Measurements from ENCODE around the gene FOXP1. TPM values are rescaled to one million over a fixed set of nuclear protein-coding genes. Genes with fewer than 3 reads are reported as not detected.

Gene FOXP1
- total and polyA plus RNA-seq, 7 experiments from 2014 or later = 104 to 537 (median 444) TPM

DNA sequence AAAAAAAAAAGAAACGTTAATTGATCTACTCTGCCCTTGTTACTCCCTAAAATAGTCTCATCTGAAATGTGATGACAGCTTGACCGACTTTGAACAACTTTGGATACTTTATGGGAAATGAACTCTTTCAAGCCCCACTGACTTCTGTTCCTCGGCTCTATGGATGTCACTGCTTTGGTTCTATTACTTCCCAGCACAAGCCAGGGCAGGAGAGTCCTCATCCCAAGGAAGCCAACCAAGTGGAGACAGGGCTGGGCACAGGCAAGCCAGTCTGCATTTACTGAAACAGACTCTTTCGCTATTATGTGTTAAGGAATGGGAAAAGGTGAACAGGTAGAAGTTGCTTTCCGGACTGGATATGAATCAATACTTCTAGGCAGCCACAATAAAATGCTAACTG, 444.0 kb downstream of the FOXP1 start:
- Histone ChIP-seq H3K36me3 (ENCODE audit: control insufficient read depth in 2 of 3, insufficient read depth in 3 of 3, low read length in 3 of 3) (peaks cover 0 to 6% (median 5%) of the 10 kb centered on the region in 3 experiments), H3K4me3 (ENCODE audit: low read length) (no peak overlapping the region), H3K27ac (ENCODE audit: low read depth, low read length) (no peak overlapping the region), H3K9me3 (ENCODE audit: control insufficient read depth in 2 of 3, low read length in 3 of 3) (no peaks in the 10 kb centered on the region), H3K4me1 (ENCODE audit: control insufficient read depth in 2 of 2, insufficient read depth in 2 of 2, low read length in 2 of 2) (peaks cover 0 to 34% of the 10 kb centered on the region in 2 donors), H3K27me3 (ENCODE audit: control insufficient read depth in 2 of 2, insufficient read depth in 2 of 2, low read length in 2 of 2) (no peaks in the 10 kb centered on the region)
- intact Hi-C loops (cut with micrococcal nuclease) = loop anchor here in 1 of 2 donors (1.0 kb wide), 1 partner anchor 9 kb away; no protein-coding TSS in a partner anchor
- H3K9me3 Mint-ChIP-seq = no peaks in the 10 kb centered on the region
- H3K36me3 Mint-ChIP-seq = peaks cover 2 to 34% (median 23%) of the 10 kb centered on the region in 5 donors
- no peaks in the 10 kb centered on the region for H3K27me3 Mint-ChIP-seq
- DNase-seq (no peak), ATAC-seq (no peak)
- peak overlapping the region in 1 of 10 donors; percentile 20 for H3K4me3 Mint-ChIP-seq
- H3K27ac Mint-ChIP-seq = peak overlapping the region in 8 of 9 donors; percentile 47 to 94 (median 80)
- peaks cover 12 to 94% (median 86%) of the 10 kb centered on the region in 7 donors for H3K4me1 Mint-ChIP-seq
- ChIA-PET POLR2A (no interaction called here), CTCF (interaction anchor here (0.8 kb wide), 1 partner anchor 54 kb away, joined by 4 read pairs; no protein-coding TSS in a partner anchor)

DNA sequence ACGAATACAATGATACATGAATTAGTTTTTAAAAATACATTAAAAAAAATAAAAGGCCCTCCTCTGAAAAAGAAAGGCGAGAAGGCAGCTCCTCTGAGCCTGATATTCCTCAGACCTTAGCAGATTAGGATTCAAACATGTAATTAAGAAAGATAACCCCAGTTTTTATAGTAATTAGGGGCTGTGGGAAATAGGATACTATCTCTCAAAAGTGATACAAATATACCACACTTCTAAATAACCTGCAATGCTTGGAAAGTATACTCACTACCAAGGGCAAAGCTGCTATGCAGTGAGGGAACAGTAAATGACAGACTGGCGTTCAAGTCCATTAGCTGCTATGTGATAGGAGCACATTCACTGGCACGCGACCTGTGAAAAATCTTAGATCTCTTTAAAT, 445.1 kb downstream of the FOXP1 start:
- Histone ChIP-seq H3K27ac (ENCODE audit: low read depth, low read length) (no peak overlapping the region), H3K4me3 (ENCODE audit: low read length) (no peak overlapping the region), H3K27me3 (ENCODE audit: control insufficient read depth in 2 of 2, insufficient read depth in 2 of 2, low read length in 2 of 2) (no peaks in the 10 kb centered on the region), H3K4me1 (ENCODE audit: control insufficient read depth in 2 of 2, insufficient read depth in 2 of 2, low read length in 2 of 2) (peaks cover 0 to 43% of the 10 kb centered on the region in 2 donors), H3K9me3 (ENCODE audit: control insufficient read depth in 2 of 3, low read length in 3 of 3) (no peaks in the 10 kb centered on the region), H3K36me3 (ENCODE audit: control insufficient read depth in 2 of 3, insufficient read depth in 3 of 3, low read length in 3 of 3) (peaks cover 0 to 6% (median 5%) of the 10 kb centered on the region in 3 experiments)
- H3K27ac Mint-ChIP-seq = peak overlapping the region in 3 of 9 donors; percentile 33 to 98 (median 94)
- H3K4me3 Mint-ChIP-seq = no peak overlapping the region
- CTCF ChIA-PET = no interaction called here
- peaks cover 18 to 96% (median 88%) of the 10 kb centered on the region in 7 donors for H3K4me1 Mint-ChIP-seq
- H3K27me3 Mint-ChIP-seq = no peaks in the 10 kb centered on the region
- no peak for DNase-seq
- intact Hi-C loops (cut with micrococcal nuclease) = no loop called here
- no peak for ATAC-seq
- no peaks in the 10 kb centered on the region for H3K9me3 Mint-ChIP-seq
- POLR2A ChIA-PET = no interaction called here
- peaks cover 3 to 36% (median 18%) of the 10 kb centered on the region in 5 donors for H3K36me3 Mint-ChIP-seq

DNA sequence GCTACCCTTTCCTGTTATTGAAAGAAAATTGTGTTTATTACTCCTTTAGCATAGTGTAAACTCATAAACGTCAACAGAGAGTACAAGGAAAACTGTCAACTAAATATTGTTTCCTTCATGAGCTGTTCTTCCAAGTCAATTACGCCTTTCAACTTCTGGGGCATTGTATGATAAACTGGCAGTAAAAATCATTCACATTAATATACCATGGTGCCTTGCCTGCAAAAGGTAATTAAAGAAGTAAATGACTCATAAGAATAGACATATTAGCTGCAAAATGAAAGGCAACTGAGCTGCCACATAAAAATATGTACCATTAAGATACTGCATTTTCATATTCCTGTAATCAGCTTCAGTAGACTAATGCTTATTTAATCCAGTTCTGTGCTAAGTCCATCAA, 447.3 kb downstream of the FOXP1 start:
- H3K4me1 Mint-ChIP-seq = peaks cover 29 to 96% (median 89%) of the 10 kb centered on the region in 7 donors
- no peaks in the 10 kb centered on the region for H3K27me3 ChIP-seq (ENCODE audit: control insufficient read depth in 2 of 2, insufficient read depth in 2 of 2, low read length in 2 of 2)
- H3K4me3 Mint-ChIP-seq = peak overlapping the region in 2 of 10 donors; percentile 53 to 91
- ChIA-PET CTCF (no interaction called here), POLR2A (interaction anchor here (1.1 to 1.2 kb wide), 2 partner anchors 15 to 49 kb away, joined by 3 to 4 read pairs; no protein-coding TSS in a partner anchor)
- no peaks in the 10 kb centered on the region for H3K9me3 ChIP-seq (ENCODE audit: control insufficient read depth in 2 of 3, low read length in 3 of 3)
- ATAC-seq (no peak), DNase-seq (no peak)
- H3K4me3 ChIP-seq (ENCODE audit: low read length) = no peak overlapping the region
- H3K9me3 Mint-ChIP-seq = no peaks in the 10 kb centered on the region
- H3K27me3 Mint-ChIP-seq = no peaks in the 10 kb centered on the region
- H3K36me3 Mint-ChIP-seq = peaks cover 5 to 24% (median 12%) of the 10 kb centered on the region in 5 donors
- H3K27ac ChIP-seq (ENCODE audit: low read depth, low read length) = no peak overlapping the region
- peak overlapping the region in 8 of 9 donors; percentile 38 to 98 (median 92) for H3K27ac Mint-ChIP-seq
- intact Hi-C loops (cut with micrococcal nuclease) = no loop called here
- peaks cover 0 to 6% (median 5%) of the 10 kb centered on the region in 3 experiments for H3K36me3 ChIP-seq (ENCODE audit: control insufficient read depth in 2 of 3, insufficient read depth in 3 of 3, low read length in 3 of 3)
- peaks cover 8 to 56% of the 10 kb centered on the region in 2 donors for H3K4me1 ChIP-seq (ENCODE audit: control insufficient read depth in 2 of 2, insufficient read depth in 2 of 2, low read length in 2 of 2)

DNA sequence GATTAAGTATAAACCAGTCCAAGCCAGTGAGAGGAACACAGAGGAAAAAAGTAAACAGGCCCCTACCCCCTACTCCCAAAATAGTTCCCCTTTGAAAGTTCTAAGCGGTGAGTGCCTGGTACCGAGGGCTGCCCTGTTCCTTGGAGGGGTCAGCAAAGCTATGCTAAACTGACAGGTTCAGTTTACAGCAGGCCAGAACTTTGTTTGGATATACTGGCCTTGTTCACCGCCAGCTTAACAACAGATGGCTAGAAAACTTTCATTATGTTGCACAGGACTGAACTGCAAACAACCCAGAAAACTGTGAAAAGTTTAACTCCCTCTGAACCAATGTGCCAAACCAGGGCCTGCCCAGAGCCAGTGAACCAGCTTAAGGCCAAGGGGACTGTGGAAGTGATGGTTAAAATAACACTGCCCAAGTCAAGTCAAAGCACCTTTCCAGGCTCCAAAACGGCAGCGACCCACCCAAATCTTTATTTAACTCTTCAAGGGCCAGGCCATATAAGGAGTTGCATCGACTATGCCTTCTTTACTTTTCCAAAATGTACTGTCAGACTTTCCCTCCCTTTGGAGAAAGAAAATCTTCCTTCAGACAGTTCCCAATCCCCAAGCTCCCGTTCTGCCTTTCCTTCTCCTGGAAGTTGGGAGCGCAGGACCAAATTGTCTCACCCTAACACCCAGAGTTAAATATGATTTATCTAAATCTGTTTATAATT, 448.0 kb downstream of the FOXP1 start:
- Histone ChIP-seq H3K27ac (ENCODE audit: low read depth, low read length) (peak overlapping the region; percentile 50), H3K36me3 (ENCODE audit: control insufficient read depth in 2 of 3, insufficient read depth in 3 of 3, low read length in 3 of 3) (peaks cover 0 to 6% (median 5%) of the 10 kb centered on the region in 3 experiments), H3K4me1 (ENCODE audit: control insufficient read depth in 2 of 2, insufficient read depth in 2 of 2, low read length in 2 of 2) (peaks cover 15 to 60% of the 10 kb centered on the region in 2 donors), H3K9me3 (ENCODE audit: control insufficient read depth in 2 of 3, low read length in 3 of 3) (no peaks in the 10 kb centered on the region), H3K4me3 (ENCODE audit: low read length) (no peak overlapping the region), H3K27me3 (ENCODE audit: control insufficient read depth in 2 of 2, insufficient read depth in 2 of 2, low read length in 2 of 2) (no peaks in the 10 kb centered on the region)
- Mint-ChIP-seq H3K27me3 (no peaks in the 10 kb centered on the region), H3K36me3 (peaks cover 4 to 20% (median 8%) of the 10 kb centered on the region in 5 donors), H3K9me3 (no peaks in the 10 kb centered on the region), H3K4me1 (peaks cover 36 to 96% (median 92%) of the 10 kb centered on the region in 7 donors), H3K27ac (peak overlapping the region in 8 of 9 donors; percentile 85 to 98 (median 96)), H3K4me3 (peak overlapping the region in 7 of 10 donors; percentile 3 to 91 (median 38))
- ChIA-PET POLR2A (interaction anchor here (0.5 to 1.2 kb wide), 3 partner anchors 15 to 166 kb away, joined by 3 to 4 read pairs (median 4); no protein-coding TSS in a partner anchor), CTCF (interaction anchor here (0.6 kb wide), 1 partner anchor 78 kb away, joined by 3 read pairs; no protein-coding TSS in a partner anchor)
- ATAC-seq (no peak), DNase-seq (no peak)
- intact Hi-C loops (cut with micrococcal nuclease) = no loop called here

DNA sequence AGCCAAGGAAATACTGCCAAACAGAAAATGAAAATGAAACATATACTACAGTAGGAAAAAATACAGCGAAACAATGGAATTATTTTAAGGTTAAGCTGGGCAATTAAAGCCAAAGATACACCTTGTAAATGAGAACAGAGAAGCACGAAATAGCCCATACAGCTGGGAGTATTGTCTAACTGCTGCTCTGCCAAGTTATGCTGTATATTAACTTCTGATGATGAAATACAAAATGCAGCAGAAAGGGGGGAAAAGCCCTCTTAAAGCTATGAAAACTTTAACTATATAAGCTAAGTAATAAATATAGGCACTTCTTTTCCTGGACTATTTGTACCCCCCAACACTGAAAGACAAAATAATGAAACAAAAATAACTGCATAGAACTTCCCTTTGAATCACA, 449.0 kb downstream of the FOXP1 start:
- H3K27me3 Mint-ChIP-seq = no peaks in the 10 kb centered on the region
- peaks cover 4 to 15% (median 6%) of the 10 kb centered on the region in 5 donors for H3K36me3 Mint-ChIP-seq
- intact Hi-C loops (cut with micrococcal nuclease) = loop anchor here (5.0 kb wide), 2 partner anchors 378 to 588 kb away; no protein-coding TSS in a partner anchor
- no peak for ATAC-seq
- Histone ChIP-seq H3K36me3 (ENCODE audit: control insufficient read depth in 2 of 3, insufficient read depth in 3 of 3, low read length in 3 of 3) (peaks cover 0 to 6% (median 2%) of the 10 kb centered on the region in 3 experiments), H3K4me3 (ENCODE audit: low read length) (no peak overlapping the region), H3K9me3 (ENCODE audit: control insufficient read depth in 2 of 3, low read length in 3 of 3) (no peaks in the 10 kb centered on the region), H3K27ac (ENCODE audit: low read depth, low read length) (peak overlapping the region; percentile 43), H3K4me1 (ENCODE audit: control insufficient read depth in 2 of 2, insufficient read depth in 2 of 2, low read length in 2 of 2) (peaks cover 15 to 60% of the 10 kb centered on the region in 2 donors), H3K27me3 (ENCODE audit: control insufficient read depth in 2 of 2, insufficient read depth in 2 of 2, low read length in 2 of 2) (no peaks in the 10 kb centered on the region)
- DNase-seq = no peak
- POLR2A ChIA-PET = no interaction called here
- peaks cover 36 to 86% (median 84%) of the 10 kb centered on the region in 7 donors for H3K4me1 Mint-ChIP-seq
- peak overlapping the region in 8 of 9 donors; percentile 85 to 98 (median 96) for H3K27ac Mint-ChIP-seq
- CTCF ChIA-PET = no interaction called here
- H3K9me3 Mint-ChIP-seq = no peaks in the 10 kb centered on the region
- peak overlapping the region in 9 of 10 donors; percentile 36 to 91 (median 42) for H3K4me3 Mint-ChIP-seq

DNA sequence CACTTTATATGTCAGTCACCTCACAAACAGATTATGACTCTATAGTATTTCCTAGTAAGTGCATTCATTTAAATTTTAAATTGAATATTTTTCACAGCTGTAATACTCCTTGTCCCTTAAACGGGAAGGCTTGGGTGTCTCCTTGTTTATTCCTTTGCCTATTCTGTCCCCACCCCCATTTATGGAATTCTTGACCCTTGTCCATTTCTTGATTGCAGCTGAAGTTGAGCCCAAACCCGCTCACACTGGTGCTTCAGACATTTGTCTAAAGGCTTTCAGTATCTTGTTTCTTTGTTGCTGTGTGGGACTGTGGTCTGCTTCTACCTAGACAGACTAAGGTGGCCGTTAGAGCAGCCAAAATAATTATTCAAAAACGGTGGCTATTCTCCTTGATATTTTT, 449.7 kb downstream of the FOXP1 start:
- Histone ChIP-seq H3K27ac (ENCODE audit: low read depth, low read length) (peak overlapping the region; percentile 43), H3K4me1 (ENCODE audit: control insufficient read depth in 2 of 2, insufficient read depth in 2 of 2, low read length in 2 of 2) (peaks cover 17 to 60% of the 10 kb centered on the region in 2 donors), H3K9me3 (ENCODE audit: control insufficient read depth in 2 of 3, low read length in 3 of 3) (no peaks in the 10 kb centered on the region), H3K4me3 (ENCODE audit: low read length) (no peak overlapping the region), H3K36me3 (ENCODE audit: control insufficient read depth in 2 of 3, insufficient read depth in 3 of 3, low read length in 3 of 3) (peaks cover 0 to 1% (median 0%) of the 10 kb centered on the region in 3 experiments), H3K27me3 (ENCODE audit: control insufficient read depth in 2 of 2, insufficient read depth in 2 of 2, low read length in 2 of 2) (no peaks in the 10 kb centered on the region)
- Mint-ChIP-seq H3K4me1 (peaks cover 40 to 84% (median 81%) of the 10 kb centered on the region in 7 donors), H3K27ac (peak overlapping the region; percentile 44 to 98 (median 95)), H3K36me3 (peaks cover 4 to 14% (median 6%) of the 10 kb centered on the region in 5 donors), H3K4me3 (peak overlapping the region in 6 of 10 donors; percentile 30 to 91 (median 51)), H3K27me3 (no peaks in the 10 kb centered on the region), H3K9me3 (no peaks in the 10 kb centered on the region)
- ChIA-PET CTCF (no interaction called here), POLR2A (interaction anchor here (4.4 kb wide), 1 partner anchor 9 kb away, joined by 21 read pairs; no protein-coding TSS in a partner anchor)
- intact Hi-C loops (cut with micrococcal nuclease) = loop anchor here (5.0 kb wide), 2 partner anchors 378 to 588 kb away; no protein-coding TSS in a partner anchor
- DNase-seq (no peak), ATAC-seq (no peak)

Data from naive thymus-derived CD4-positive, alpha-beta T cell (primary cell).